ENCODE results near the gene CENPO.

CENPO gene

DNA sequence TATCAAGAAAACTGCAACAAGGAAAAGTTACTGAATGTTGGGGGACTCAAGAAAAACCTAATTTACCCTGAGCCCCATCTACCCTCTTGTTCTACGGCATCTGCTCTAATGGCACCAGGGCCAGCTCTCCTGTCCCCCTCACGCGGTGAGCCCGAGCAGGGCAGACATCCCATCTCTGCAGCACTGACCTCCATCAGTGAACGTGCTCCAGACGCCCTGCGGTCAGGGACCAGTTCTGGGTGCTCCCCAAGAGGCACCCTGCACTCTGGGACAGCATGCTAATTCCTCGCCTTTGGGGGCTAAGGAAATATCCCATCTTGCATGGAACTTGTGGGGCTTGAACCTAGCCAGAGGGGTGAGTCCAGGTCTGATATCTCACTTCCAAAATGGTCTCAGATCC is 43.0 kb downstream of the CENPO start:
- DNase-seq (ENCODE audit: low read depth in 2 of 2, low spot score in 1 of 2): no peak

GRCh38 chr2:24836706-24837105 is 43.5 kb downstream of the CENPO start:
- DNase-seq (ENCODE audit: low read depth in 2 of 2, low spot score in 1 of 2): no peak

- DNase-seq (ENCODE audit: low read depth in 2 of 2, low spot score in 1 of 2): no peak
These were observed 44.8 kb downstream of the CENPO start for GRCh38 chr2:24837996-24838513.

GRCh38 chr2:24838541-24838940 is 45.3 kb downstream of the CENPO start:
- no peak for DNase-seq (ENCODE audit: low read depth in 2 of 2, low spot score in 1 of 2)

GRCh38 chr2:24839729-24840128 is 46.5 kb downstream of the CENPO start:
- no peak for DNase-seq (ENCODE audit: low read depth in 2 of 2, low spot score in 1 of 2)

DNA sequence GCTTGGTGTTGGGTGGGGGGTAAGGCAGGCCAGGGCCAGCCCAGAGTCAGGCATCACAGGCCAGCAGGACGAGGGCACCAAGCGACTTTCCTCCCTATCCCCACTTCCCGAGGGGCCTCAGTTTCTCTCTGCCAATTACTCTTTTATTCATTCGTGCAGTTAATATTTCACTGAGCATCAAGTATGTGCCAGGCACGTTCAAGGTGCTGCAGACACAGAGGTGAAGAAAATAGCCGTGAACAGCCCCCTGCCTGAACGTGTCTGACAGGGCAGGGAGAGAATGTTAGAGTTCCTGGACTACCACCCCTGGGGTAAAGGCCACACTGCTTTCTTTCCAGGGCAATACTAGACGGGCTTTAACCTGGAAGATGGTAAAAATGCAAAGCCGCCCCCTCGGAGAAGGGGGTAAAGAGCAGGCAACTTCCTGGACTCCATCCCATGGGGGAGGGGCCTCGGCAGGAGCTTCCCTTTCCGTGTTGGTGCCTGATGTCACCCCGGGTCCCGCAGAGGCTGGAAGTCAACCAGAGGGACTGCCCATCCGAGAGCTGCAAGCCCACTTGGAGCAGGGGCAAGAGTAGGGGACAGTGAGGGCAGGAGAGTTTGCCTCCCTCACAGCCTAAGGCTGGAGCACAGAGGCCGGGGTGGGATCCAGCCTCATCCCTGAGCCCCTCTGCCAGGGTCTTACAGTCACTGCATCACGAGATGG is 47.1 kb downstream of the CENPO start:
- DNase-seq (ENCODE audit: low read depth in 2 of 2, low spot score in 1 of 2): no peak

DNA sequence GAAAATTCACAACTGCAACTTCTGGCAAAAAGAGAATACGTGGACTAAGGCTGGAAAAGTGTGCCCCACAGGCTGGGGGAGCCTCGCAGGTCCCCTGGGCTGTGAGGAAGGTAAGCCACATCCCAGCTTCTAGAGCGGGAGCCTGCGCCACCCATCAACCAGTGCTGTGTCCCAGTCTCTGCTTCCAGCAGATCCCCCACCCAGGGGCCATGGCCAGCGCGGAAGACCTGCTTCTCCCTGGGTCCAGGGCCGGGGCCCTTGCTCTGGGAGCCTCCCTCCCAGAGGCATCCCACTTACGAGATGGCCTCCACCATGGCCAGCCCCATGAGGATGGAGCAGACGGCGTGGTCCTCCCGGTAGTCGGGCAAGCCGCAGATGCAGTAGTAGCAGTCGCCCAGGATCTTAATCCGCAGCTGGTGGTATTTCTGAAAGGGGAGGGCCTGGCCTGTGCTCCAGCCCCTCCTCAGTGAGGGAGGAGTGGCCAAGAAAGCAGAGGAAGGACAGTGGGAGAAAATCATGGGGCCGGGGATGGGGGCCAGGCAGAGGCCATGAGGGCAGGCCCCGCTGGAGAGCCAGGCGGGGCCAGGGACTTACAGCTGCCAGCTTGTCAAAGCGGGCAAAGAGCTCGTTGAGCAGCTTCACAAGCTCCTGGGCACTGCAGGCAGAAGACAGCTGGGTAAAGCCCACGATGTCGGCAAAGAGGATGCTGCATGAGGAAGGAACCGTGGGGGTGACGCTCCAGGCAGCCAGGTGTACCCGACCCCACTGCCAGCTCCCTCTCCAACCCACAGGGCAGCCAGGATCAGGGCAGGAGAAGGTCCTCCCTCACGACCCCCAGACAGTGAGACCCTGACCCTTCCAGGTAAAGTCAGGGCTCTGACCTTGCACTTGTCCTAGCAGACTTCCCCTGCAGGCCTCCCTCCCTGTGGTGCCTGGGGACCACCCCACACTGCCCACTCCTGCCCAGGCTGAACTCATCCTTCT is 48.0 kb downstream of the CENPO start:
- DNase-seq (ENCODE audit: low read depth in 2 of 2, low spot score in 1 of 2): no peak

DNA sequence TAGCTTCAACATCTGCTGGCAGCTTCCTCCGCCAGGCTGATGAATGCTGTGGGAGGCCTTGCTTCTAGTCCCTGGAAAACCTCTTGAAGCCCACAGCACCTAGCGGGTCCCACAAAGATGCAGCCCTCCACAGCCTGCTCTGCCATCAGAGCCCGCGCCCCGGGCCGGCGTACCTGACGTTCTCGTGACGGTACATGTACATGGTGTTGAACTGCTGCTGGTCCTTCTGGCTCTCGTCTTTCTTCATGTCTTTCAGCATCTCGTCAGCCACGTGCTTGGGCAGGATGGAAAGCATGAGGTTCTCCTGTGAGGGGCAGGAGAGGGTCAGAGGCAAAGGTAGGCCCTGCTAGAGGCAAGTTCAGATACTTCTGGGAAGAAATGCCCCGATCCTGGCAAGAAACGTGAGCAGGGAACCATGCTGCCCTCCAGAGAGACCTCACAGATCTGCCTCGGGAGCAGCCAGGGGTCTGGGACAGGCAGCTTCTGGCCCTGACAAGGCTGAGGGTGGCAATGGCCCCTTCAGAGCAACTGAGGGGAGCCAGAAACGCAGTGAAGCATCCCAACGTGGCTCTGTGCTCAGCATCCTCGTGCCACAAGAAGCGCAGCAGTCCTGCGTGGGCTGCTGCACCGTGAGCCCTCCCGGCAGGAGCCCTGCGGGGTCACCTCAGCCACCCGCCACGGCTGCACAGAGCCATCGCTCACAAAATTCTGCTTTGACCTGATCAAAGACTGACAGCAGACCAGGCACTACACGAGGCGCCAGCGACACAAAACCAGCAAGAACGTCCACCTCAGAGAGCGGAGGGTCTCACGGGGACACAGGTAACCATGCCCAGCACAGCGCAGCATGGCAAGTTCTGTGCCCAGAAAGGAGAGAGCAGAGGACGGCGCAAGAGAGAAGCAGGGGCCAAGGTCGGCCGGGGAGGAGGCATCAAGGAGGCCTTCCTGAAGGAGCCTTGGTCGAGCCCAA is 49.1 kb downstream of the CENPO start:
- no peak for DNase-seq (ENCODE audit: low read depth in 2 of 2, low spot score in 1 of 2)

GRCh38 chr2:24843330-24843860 is 50.2 kb downstream of the CENPO start:
- no peak for DNase-seq (ENCODE audit: low read depth in 2 of 2, low spot score in 1 of 2)

DNA sequence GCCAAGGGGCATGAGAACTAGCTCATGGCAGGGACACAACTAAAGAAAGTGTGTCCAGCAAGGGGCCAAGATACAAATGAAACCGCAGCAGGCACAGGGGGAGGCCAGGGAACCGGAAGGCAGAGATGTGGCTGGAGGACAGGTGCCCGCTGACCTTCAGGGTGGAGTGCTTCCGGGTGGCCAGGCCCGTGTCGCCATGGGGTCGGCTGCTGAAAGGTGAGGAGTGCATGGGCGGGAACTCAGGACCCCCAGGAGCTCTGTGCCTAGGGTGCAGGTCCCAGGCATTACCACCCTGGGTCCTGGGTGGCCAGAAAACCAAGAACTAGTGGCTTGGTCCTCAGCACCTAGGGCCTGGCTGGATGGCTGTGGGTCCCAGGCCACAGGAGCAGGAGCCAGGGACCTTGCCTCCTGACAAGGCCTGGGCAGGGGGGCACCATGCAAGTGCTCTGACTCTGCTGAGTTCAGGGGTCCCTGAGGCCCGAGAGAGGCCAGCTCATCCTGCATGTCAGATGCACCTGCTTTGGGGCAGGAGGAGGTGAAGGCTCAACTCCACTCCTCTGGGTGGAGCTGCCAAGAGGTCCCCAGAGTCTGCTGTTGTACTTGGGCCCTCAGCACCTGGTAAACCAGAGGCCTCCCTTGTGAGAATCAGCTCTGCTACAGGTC is 50.9 kb downstream of the CENPO start:
- no peak for DNase-seq (ENCODE audit: low read depth in 2 of 2, low spot score in 1 of 2)

DNA sequence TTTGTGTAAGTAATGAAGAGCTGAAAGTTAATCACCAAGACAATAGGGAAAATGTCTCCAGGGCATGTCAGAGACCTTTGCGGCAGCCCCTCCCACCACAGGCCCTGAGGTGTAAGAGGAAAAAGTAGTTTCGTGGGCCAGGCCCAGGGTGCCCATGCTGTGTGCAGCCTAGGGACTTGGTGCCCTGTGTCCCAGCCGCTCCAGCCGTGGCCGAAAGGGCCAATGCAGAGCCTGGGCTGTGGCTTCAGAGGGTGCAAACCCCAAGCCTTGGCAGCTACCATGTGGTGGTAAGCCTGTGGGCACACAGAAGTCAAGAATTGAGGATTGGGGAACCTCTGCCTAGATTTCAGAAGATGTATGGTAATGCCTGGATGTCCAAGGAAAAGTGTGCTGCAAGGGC is 52.5 kb downstream of the CENPO start:
- no peak for DNase-seq (ENCODE audit: low read depth in 2 of 2, low spot score in 1 of 2)

DNA sequence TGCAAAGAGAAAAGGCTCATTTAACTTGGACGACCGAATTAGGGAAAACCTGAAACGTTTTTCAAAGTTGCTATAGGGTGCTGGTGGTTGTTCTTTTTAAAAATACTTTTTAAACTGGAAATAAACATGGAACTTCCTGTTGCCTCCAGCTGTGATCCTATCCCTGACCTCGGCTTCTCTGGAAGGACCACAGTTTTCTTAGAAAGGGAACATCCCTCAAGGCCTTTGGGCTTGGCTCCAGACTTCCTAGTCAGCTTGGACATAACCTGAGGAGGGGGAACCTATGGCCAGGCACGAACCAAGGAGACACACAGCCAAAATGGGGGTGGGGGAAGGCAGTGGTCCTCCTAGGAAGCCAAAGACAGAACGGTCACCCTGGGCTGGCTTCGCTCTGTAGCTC is 57.7 kb downstream of the CENPO start:
- DNase-seq (ENCODE audit: low read depth in 2 of 2, low spot score in 1 of 2): no peak

DNA sequence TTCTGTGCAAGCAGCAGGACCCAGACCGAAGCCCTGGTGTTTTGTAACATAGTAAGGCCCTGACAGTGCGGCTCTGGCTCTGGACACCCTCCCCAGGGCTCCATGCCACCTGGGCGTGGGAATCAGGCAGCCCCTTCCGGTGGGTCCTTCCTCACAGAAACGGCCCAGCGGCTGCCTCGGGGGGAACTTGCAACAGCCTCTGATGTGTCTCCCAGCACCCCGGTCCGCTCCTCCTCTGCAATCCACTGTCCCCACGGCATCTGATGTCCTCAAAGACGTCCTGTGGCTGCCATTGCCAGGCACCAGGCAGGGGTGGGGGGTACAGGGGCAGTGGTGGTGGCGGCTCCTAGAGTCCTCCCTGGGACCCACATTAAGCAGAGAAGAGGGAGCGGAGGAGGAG is 58.8 kb downstream of the CENPO start:
- no peak for DNase-seq (ENCODE audit: low read depth in 2 of 2, low spot score in 1 of 2)

- no peak for DNase-seq (ENCODE audit: low read depth in 2 of 2, low spot score in 1 of 2)
These were observed 59.3 kb downstream of the CENPO start for GRCh38 chr2:24852431-24853020.

DNA sequence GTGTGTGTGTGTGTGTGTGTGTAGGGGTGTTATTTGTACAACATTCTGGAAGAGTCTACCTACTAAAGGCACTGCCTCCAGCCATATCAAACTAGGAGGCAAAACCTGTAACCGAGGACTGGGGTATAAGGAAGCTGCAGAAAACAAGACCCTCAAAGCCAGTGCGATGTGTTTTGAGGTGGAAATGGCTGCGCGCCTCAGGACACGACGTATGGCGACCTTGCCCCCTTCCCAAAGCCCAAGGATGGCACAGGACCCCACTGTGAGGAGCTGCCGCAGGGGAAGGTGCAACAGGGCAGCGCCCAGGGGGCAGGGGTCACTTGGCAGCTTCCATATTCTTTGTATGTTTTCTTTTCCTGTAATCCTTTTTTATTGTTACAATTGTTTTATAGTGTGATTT is 59.8 kb downstream of the CENPO start:
- no peak for DNase-seq (ENCODE audit: low read depth in 2 of 2, low spot score in 1 of 2)

DNA sequence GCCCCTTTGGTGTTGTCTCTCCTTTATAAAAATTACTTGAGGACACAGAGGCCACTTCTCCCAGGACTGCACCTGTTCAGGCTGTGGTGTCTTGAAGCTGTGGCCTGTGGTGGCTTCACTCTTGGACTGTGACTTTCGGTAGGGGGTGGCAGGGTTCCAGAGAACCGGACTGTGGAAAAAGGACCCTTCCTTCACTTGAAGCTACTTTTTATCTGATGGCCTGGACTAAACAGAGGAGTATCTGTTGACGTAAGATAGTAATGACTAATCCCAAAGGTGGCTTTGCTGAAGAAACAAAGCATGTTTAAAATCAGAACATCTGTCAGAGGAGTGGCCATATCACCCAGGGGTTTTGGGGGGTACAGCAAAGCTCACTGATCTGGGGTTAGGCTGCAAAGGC is 60.8 kb downstream of the CENPO start:
- no peak for DNase-seq (ENCODE audit: low read depth in 2 of 2, low spot score in 1 of 2)

GRCh38 chr2:24855022-24855622 is 61.9 kb downstream of the CENPO start:
- DNase-seq (ENCODE audit: low read depth in 2 of 2, low spot score in 1 of 2): no peak

GRCh38 chr2:24855726-24856125 is 62.5 kb downstream of the CENPO start:
- DNase-seq (ENCODE audit: low read depth in 2 of 2, low spot score in 1 of 2): no peak

- no peak for DNase-seq (ENCODE audit: low read depth in 2 of 2, low spot score in 1 of 2)
These were observed 63.6 kb downstream of the CENPO start for GRCh38 chr2:24856791-24857211.

Data from stimulated activated CD8-positive, alpha-beta memory T cell treated with anti-CD3 and anti-CD28 coated beads, Interleukin-4, amount 100 ng/mL, for 4 hours (primary cell).